ENCODE data around the gene GNB1L.

Gene GNB1L

GRCh38 chr22:19807161-19807913 lies 47.3 kb downstream of the GNB1L start:
- no peak for TF ChIP-seq CTCF (IDR thresholded peaks at IDR 0.05)
- Histone ChIP-seq H3K9me3 (no peaks in the 10 kb centered on the region), H3K36me3 (no peaks in the 10 kb centered on the region), H3K4me1 (ENCODE audit: control insufficient read depth in 1 of 2, insufficient read depth in 1 of 2, low read depth in 1 of 2, low read length in 1 of 2) (no peaks in the 10 kb centered on the region), H3K4me3 (ENCODE audit: low read depth in 1 of 2, low read length in 1 of 2) (no peak overlapping the region), H3K27me3 (no peaks in the 10 kb centered on the region), H3K27ac (no peak overlapping the region)

GRCh38 chr22:19806213-19807160 lies 48.2 kb downstream of the GNB1L start:
- H3K27ac ChIP-seq, result no peak overlapping the region

GRCh38 chr22:19805821-19806212 lies 48.9 kb downstream of the GNB1L start:
- no peak for TF ChIP-seq CTCF (IDR thresholded peaks at IDR 0.05)
- H3K27ac ChIP-seq, result no peak overlapping the region
- no peaks in the 10 kb centered on the region for H3K4me1 ChIP-seq (ENCODE audit: control insufficient read depth in 1 of 2, insufficient read depth in 1 of 2, low read depth in 1 of 2, low read length in 1 of 2)

More at GRCh38 chr22:19806213-19807160, 48.2 kb downstream of the GNB1L start:
- no peaks in the 10 kb centered on the region for H3K36me3 ChIP-seq
- no peak for TF ChIP-seq CTCF (IDR thresholded peaks at IDR 0.05)
- no peaks in the 10 kb centered on the region for H3K9me3 ChIP-seq
- H3K4me3 ChIP-seq (ENCODE audit: low read depth in 1 of 2, low read length in 1 of 2), result no peak overlapping the region
- H3K27me3 ChIP-seq, result no peaks in the 10 kb centered on the region
- no peaks in the 10 kb centered on the region for H3K4me1 ChIP-seq (ENCODE audit: control insufficient read depth in 1 of 2, insufficient read depth in 1 of 2, low read depth in 1 of 2, low read length in 1 of 2)

GRCh38 chr22:19803736-19804267 lies 50.9 kb downstream of the GNB1L start:
- H3K4me3 ChIP-seq (ENCODE audit: low read depth in 1 of 2, low read length in 1 of 2), result no peak overlapping the region
- no peak for TF ChIP-seq CTCF (IDR thresholded peaks at IDR 0.05)
- no peaks in the 10 kb centered on the region for H3K27me3 ChIP-seq
- no peaks in the 10 kb centered on the region for H3K4me1 ChIP-seq (ENCODE audit: control insufficient read depth in 1 of 2, insufficient read depth in 1 of 2, low read depth in 1 of 2, low read length in 1 of 2)
- H3K9me3 ChIP-seq, result no peaks in the 10 kb centered on the region
- H3K36me3 ChIP-seq, result no peaks in the 10 kb centered on the region
- no peak overlapping the region for H3K27ac ChIP-seq

More at GRCh38 chr22:19805821-19806212, 48.9 kb downstream of the GNB1L start:
- Histone ChIP-seq H3K4me3 (ENCODE audit: low read depth in 1 of 2, low read length in 1 of 2) (no peak overlapping the region), H3K27me3 (no peaks in the 10 kb centered on the region), H3K9me3 (no peaks in the 10 kb centered on the region), H3K36me3 (no peaks in the 10 kb centered on the region)

- H3K27ac ChIP-seq, result no peak overlapping the region
- no peak overlapping the region for H3K4me3 ChIP-seq (ENCODE audit: low read depth in 1 of 2, low read length in 1 of 2)
- no peaks in the 10 kb centered on the region for H3K27me3 ChIP-seq
- H3K4me1 ChIP-seq (ENCODE audit: control insufficient read depth in 1 of 2, insufficient read depth in 1 of 2, low read depth in 1 of 2, low read length in 1 of 2), result no peaks in the 10 kb centered on the region
- H3K36me3 ChIP-seq, result no peaks in the 10 kb centered on the region
- no peaks in the 10 kb centered on the region for H3K9me3 ChIP-seq
- no peak for TF ChIP-seq CTCF (IDR thresholded peaks at IDR 0.05)
These were observed 51.6 kb downstream of the GNB1L start for GRCh38 chr22:19802894-19803735.
